Endothelial cell of umbilical vein (primary cell): ENCODE measurements around the gene GAP43. TPM values are rescaled to one million over a fixed set of nuclear protein-coding genes. Genes with fewer than 3 reads are reported as not detected.

Experiments used
- BruUV-seq: library from RNA; stranded (reverse); fragments of 400-500 nt; replicated peaks from 2 replicates; lab custom pipeline; 2021; lab: Mats Ljungman, UMichigan
- CTCF ChIA-PET: fragments of 300-600, 350-600 bp; sonication (Branson Sonifier 250); formaldehyde crosslinking; loops from one replicate; lab custom pipeline; 2021; ENCODE audit warnings: antibody characterized with exemption, inconsistent platforms; lab: Charles Lee
- POLR2A ChIA-PET: fragments of 300-600, 350-600 bp; sonication (Branson Sonifier 250); formaldehyde crosslinking; loops from one replicate; lab custom pipeline; 2021; ENCODE audit warnings: antibody characterized with exemption, inconsistent platforms; lab: Charles Lee
- DNase-seq: peaks from one replicate; pipeline ENCODE4 v3.0.0-alpha.2; 2011; ENCODE audit warnings: low read depth, low spot score
- FAIRE-seq: peaks from 2 replicates; lab custom pipeline; 2011; peaks lifted over from hg19 to GRCh38; lab: Jason Lieb, UNC
- H2AFZ ChIP-seq: 2 replicates; pipeline ENCODE4 v1.6.0; 2012; ENCODE audit warnings: low read depth, low read length, control low read depth, inconsistent platforms
- H3K27ac ChIP-seq: 2 replicates; pipeline ENCODE4 v1.5.1; 2011; ENCODE audit warnings: low read depth, mild to moderate bottlenecking, control low read depth, low read length, moderate library complexity; ENCODE audit not compliant: insufficient read depth
- H3K27me3 ChIP-seq, 2 experiments: 2 replicates each; pipeline versions ENCODE4 v1.6.0 to v1.6.1; 2011; ENCODE audit warnings: low read length in 2 of 2, mixed read lengths in 1 of 2; ENCODE audit not compliant: control insufficient read depth in 2 of 2, insufficient read depth in 2 of 2
- H3K36me3 ChIP-seq, 2 experiments: 2 replicates in 1 of 2; 3 replicates in 1 of 2; pipeline ENCODE4 v1.5.1; 2011; ENCODE audit warnings: low read length in 2 of 2, mild to moderate bottlenecking in 1 of 2, moderate library complexity in 1 of 2; ENCODE audit not compliant: control insufficient read depth in 2 of 2, insufficient read depth in 2 of 2; ENCODE audit errors: extremely low read depth in 1 of 2
- H3K4me1 ChIP-seq: 3 replicates; pipeline ENCODE4 v1.5.1; 2011; ENCODE audit warnings: mild to moderate bottlenecking, low read length; ENCODE audit not compliant: control insufficient read depth, insufficient read depth; ENCODE audit errors: extremely low read depth
- H3K4me2 ChIP-seq: 2 replicates; pipeline ENCODE4 v1.6.1; 2011; ENCODE audit warnings: low read length, control low read depth, mixed read lengths; ENCODE audit not compliant: insufficient read depth
- H3K4me3 ChIP-seq, 3 experiments: fragments of 200-600 bp in 1 of 3; sonication (generic), shearing (Covaris generic) in 1 of 3; replicated peaks in 1 of 3; 2 replicates each; pipeline ENCODE4 v1.5.1; 2011 to 2016; ENCODE audit warnings: control low read depth in 3 of 3, low read length in 3 of 3, mild to moderate bottlenecking in 2 of 3, inconsistent platforms in 1 of 3, low read depth in 1 of 3, moderate library complexity in 1 of 3; ENCODE audit not compliant: insufficient read depth in 1 of 3
- H3K79me2 ChIP-seq: 2 replicates; pipeline ENCODE4 v1.6.0; 2012; ENCODE audit warnings: low read length, inconsistent platforms; ENCODE audit not compliant: control insufficient read depth, insufficient read depth
- H3K9ac ChIP-seq: replicated peaks from 2 replicates; pipeline ENCODE3; 2011; ENCODE audit warnings: low read length, control low read depth; ENCODE audit not compliant: insufficient read depth; ENCODE audit errors: extremely low read depth
- H3K9me1 ChIP-seq: replicated peaks from 3 replicates; pipeline ENCODE4 v1.6.0; 2011; ENCODE audit warnings: mild to moderate bottlenecking, low read length; ENCODE audit not compliant: control insufficient read depth, insufficient read depth; ENCODE audit errors: extremely low read depth
- H3K9me3 ChIP-seq: replicated peaks from 2 replicates; pipeline ENCODE4 v1.5.1; 2012; ENCODE audit warnings: low read length, inconsistent platforms; ENCODE audit not compliant: control insufficient read depth, insufficient read depth
- H4K20me1 ChIP-seq: replicated peaks from 2 replicates; pipeline ENCODE3; 2011; ENCODE audit warnings: mild to moderate bottlenecking, low read length; ENCODE audit not compliant: control insufficient read depth, insufficient read depth; ENCODE audit errors: extremely low read depth
- CTCF ChIP-seq, 2 donors: IDR thresholded peaks; 1 replicate in 1 of 2; 2 replicates in 1 of 2; pipeline ENCODE4 v1.5.1; 2011; ENCODE audit warnings: low read length in 2 of 2, mild to moderate bottlenecking in 2 of 2, moderate library complexity in 2 of 2, control low read depth in 1 of 2, inconsistent platforms in 1 of 2, low read depth in 1 of 2; ENCODE audit not compliant: insufficient read depth in 1 of 2; ENCODE audit errors: extremely low read depth in 1 of 2
- EZH2 ChIP-seq: IDR thresholded peaks from 2 replicates; pipeline ENCODE4 v1.6.1; 2012; ENCODE audit warnings: borderline replicate concordance, low read depth, mild to moderate bottlenecking, moderate library complexity, low read length, inconsistent platforms; ENCODE audit not compliant: severe bottlenecking
- FOS ChIP-seq: IDR thresholded peaks from 2 replicates; pipeline ENCODE4 v1.6.1; 2011; ENCODE audit warnings: mild to moderate bottlenecking, low read length, moderate library complexity, borderline replicate concordance; ENCODE audit not compliant: insufficient read depth
- GATA2 ChIP-seq: IDR thresholded peaks from 2 replicates; pipeline ENCODE4 v1.7.0; 2011; ENCODE audit warnings: low read depth, mild to moderate bottlenecking, moderate library complexity, mixed read lengths, low read length; ENCODE audit not compliant: insufficient read length, insufficient read depth
- JUN ChIP-seq: IDR thresholded peaks from 2 replicates; pipeline ENCODE4 v1.6.1; 2011; ENCODE audit warnings: borderline replicate concordance, low read depth; ENCODE audit not compliant: insufficient read length, insufficient read depth
- POLR2AphosphoS5 ChIP-seq: IDR thresholded peaks from 2 replicates; pipeline ENCODE4 v1.6.1; 2012; ENCODE audit warnings: low read depth, mild to moderate bottlenecking, control low read depth, low read length, moderate library complexity; ENCODE audit not compliant: insufficient read depth
- dilution Hi-C: fragments of 300-500 bp; cut with MboI; formaldehyde crosslinking; loops from one replicate; pipeline ENCODE4 v1.15.0; 2019; ENCODE audit warnings: low sequenced_read_pairs; ENCODE audit not compliant: extremely low pct_ligation_motif_present
- intact Hi-C: fragments of 100-400 bp; cut with micrococcal nuclease; formaldehyde crosslinking; loops from one replicate; pipeline ENCODE4 v1.10.0; 2022
- polyA plus RNA-seq, 4 experiments: library from polyadenylated mRNA; depleted of rRNA in 3 of 4; stranded (reverse) in 3 of 4; unstranded in 1 of 4; fragments of >200 nt; gene quantifications; 2 replicates each; pipeline versions ENCODE4 v1.2.1 to v1.2.3, GENCODE V29; 2011 to 2012; ENCODE audit warnings: missing spikeins in 1 of 4
- total RNA-seq: library from RNA; stranded (reverse); gene quantifications from 2 replicates; pipeline ENCODE4 v1.2.3, GENCODE V29; 2021
- TF ChIP-seq, protein P1 (sequence below): IDR thresholded peaks from 2 replicates; pipeline ENCODE4 v1.6.1; 2011; ENCODE audit not compliant: insufficient read depth, insufficient read length

The GAP43 gene
- total and polyA plus RNA-seq, 2 donors (not counting 3 experiments of a cell fraction or from before 2014, with no cell fraction given), result 0.06 TPM; not detected in 1

DNA sequence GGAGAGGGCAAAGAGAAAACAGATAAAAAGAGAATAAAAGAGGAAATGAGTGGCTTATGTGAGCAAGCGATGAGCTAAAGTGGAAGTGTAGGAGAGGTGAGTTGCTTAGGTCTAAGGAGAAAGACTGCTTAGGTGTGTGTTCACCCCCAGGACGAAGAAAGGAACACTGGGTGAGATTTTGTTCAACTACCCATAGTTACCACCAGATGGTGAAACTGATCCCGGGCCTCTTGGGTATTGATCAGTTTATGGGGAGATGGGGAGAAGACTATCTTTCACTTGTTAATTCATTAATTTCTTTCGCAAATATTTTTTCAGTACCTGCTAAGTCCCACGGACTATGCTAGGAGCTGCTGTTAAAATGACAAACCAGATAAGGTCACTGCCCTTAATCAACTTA lies 33.9 kb downstream of the GAP43 start:
- FAIRE-seq (no peak), DNase-seq (no peak)
- H3K27ac ChIP-seq, result no peak overlapping the region
- H3K4me1 ChIP-seq, result peaks cover 12% of the 10 kb centered on the region
- no peak overlapping the region for H3K9ac ChIP-seq
- no peaks in the 10 kb centered on the region for H3K9me1 ChIP-seq
- ChIA-PET CTCF (no interaction called here), POLR2A (no interaction called here)
- H3K36me3 ChIP-seq, result no peaks in the 10 kb centered on the region
- dilution Hi-C loops, result no loop called here
- no TSS peak for BruUV-seq
- intact Hi-C loops, result loop anchor here (5.0 to 10.0 kb wide), 2 partner anchors 155 to 1442 kb away; no protein-coding TSS in a partner anchor
- TF ChIP-seq POLR2AphosphoS5, result no peak
- TF ChIP-seq, protein P1, sequence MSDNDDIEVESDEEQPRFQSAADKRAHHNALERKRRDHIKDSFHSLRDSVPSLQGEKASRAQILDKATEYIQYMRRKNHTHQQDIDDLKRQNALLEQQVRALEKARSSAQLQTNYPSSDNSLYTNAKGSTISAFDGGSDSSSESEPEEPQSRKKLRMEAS, result no peak
- no peak for TF ChIP-seq JUN
- no peak for TF ChIP-seq GATA2
- TF ChIP-seq FOS, result no peak
- H3K27me3 ChIP-seq, result peaks cover 0 to under 1% of the 10 kb centered on the region in 2 experiments
- no peaks in the 10 kb centered on the region for H4K20me1 ChIP-seq
- H3K4me3 ChIP-seq, result no peak overlapping the region
- no peaks in the 10 kb centered on the region for H3K79me2 ChIP-seq
- H2AFZ ChIP-seq, result no peak overlapping the region
- no peak overlapping the region for H3K4me2 ChIP-seq
- no peaks in the 10 kb centered on the region for H3K9me3 ChIP-seq

- TSS peak; percentile 91 for BruUV-seq
- Histone ChIP-seq H3K27me3 (peaks cover 4 to 5% of the 10 kb centered on the region in 2 experiments), H3K4me1 (peaks cover 12% of the 10 kb centered on the region), H3K27ac (peak overlapping the region; percentile 80), H3K4me2 (peak overlapping the region; percentile 97), H3K9ac (peak overlapping the region; percentile 98), H3K36me3 (no peaks in the 10 kb centered on the region), H3K79me2 (no peaks in the 10 kb centered on the region), H3K9me1 (no peaks in the 10 kb centered on the region), H4K20me1 (no peaks in the 10 kb centered on the region), H3K4me3 (peak overlapping the region; percentile 74 to 91 (median 82)), H2AFZ (peak overlapping the region; percentile 88), H3K9me3 (no peaks in the 10 kb centered on the region)
- dilution Hi-C loops, result no loop called here
- DNase-seq (no peak), FAIRE-seq (no peak)
- TF ChIP-seq EZH2 (peak; percentile 9), JUN (no peak), CTCF (IDR thresholded peaks at IDR 0.05; ENCODE audit: extremely low read depth in 1 of 2, insufficient read depth in 1 of 2, low read depth in 1 of 2, low read length in 2 of 2) (no peak)
- ChIA-PET POLR2A (no interaction called here), CTCF (no interaction called here)
- intact Hi-C loops, result loop anchor here (1.0 to 10.0 kb wide), 7 partner anchors 34 to 1443 kb away; partner anchors contain the start of gene ZBTB20
Observed at GRCh38 chr3:115658032-115658336, 34.7 kb downstream of the GAP43 start.
